ENCODE measurements around the gene SUV39H2.
"Not testable (repeated sequence)": the region's sequence is repeated elsewhere in the genome, so short reads cannot be mapped to it uniquely, and the experiment has no call there.

Gene SUV39H2

GRCh38 chr10:14942147-14942949, 63.7 kb downstream of the SUV39H2 start:
- DNase-seq: not testable (repeated sequence)

GRCh38 chr10:14942950-14943338, 64.3 kb downstream of the SUV39H2 start:
- not testable (repeated sequence) for DNase-seq

GRCh38 chr10:14945108-14945507, 66.4 kb downstream of the SUV39H2 start:
- no peak for DNase-seq

GRCh38 chr10:14947268-14947667, 68.6 kb downstream of the SUV39H2 start:
- DNase-seq: no peak

- DNase-seq: no peak
Measured at GRCh38 chr10:14949291-14949690, 70.6 kb downstream of the SUV39H2 start.

- DNase-seq: no peak
Measured at GRCh38 chr10:14952851-14953423, 74.3 kb downstream of the SUV39H2 start.

GRCh38 chr10:14953424-14954000, 74.8 kb downstream of the SUV39H2 start:
- DNase-seq: no peak
